Lung microvascular endothelial cell (primary cell): ENCODE data around the gene NISCH. TPM values are rescaled to one million over a fixed set of nuclear protein-coding genes. Genes with fewer than 3 reads are reported as not detected.
A peak's percentile ranks its signal among the peaks of the same experiment; 100 is the strongest.

ENCODE experiments used
- DNase-seq, 2 donors: peaks; one replicate each; pipeline versions ENCODE4 v3.0.0 to v3.0.0-alpha.2; 2010; ENCODE audit warnings: low read depth in 2 of 2
- total RNA-seq: library from RNA; depleted of rRNA; stranded (reverse); fragments of >200 nt; gene quantifications from 2 replicates; pipeline ENCODE4 v1.2.1, GENCODE V29; 2014

Gene NISCH
- total RNA-seq, 1 donor from 2014 or later = 38.1 TPM

- DNase-seq = no peak
Observed at GRCh38 chr3:52512727-52513126, 57.3 kb downstream of the NISCH start.

GRCh38 chr3:52513281-52513680 is 57.9 kb downstream of the NISCH start:
- no peak for DNase-seq

- no peak for DNase-seq
Observed at GRCh38 chr3:52514576-52514975, 59.2 kb downstream of the NISCH start.

- no peak for DNase-seq
Observed at GRCh38 chr3:52515192-52515591, 59.8 kb downstream of the NISCH start.

- DNase-seq = no peak
Observed at GRCh38 chr3:52516509-52517195, 61.2 kb downstream of the NISCH start.

GRCh38 chr3:52517796-52518722 is 62.7 kb downstream of the NISCH start:
- no peak for DNase-seq

GRCh38 chr3:52518723-52519444 is 63.5 kb downstream of the NISCH start:
- DNase-seq = no peak

GRCh38 chr3:52519445-52520140 is 64.2 kb downstream of the NISCH start:
- no peak for DNase-seq

- no peak for DNase-seq
Observed at GRCh38 chr3:52520141-52520667, 64.8 kb downstream of the NISCH start.

- DNase-seq = no peak
Observed at GRCh38 chr3:52520716-52521487, 65.5 kb downstream of the NISCH start.

GRCh38 chr3:52521488-52521824 is 66.1 kb downstream of the NISCH start:
- DNase-seq = no peak

- DNase-seq = no peak
Observed at GRCh38 chr3:52521881-52522650, 66.7 kb downstream of the NISCH start.

GRCh38 chr3:52522651-52523251 is 67.3 kb downstream of the NISCH start:
- DNase-seq = no peak

GRCh38 chr3:52523386-52524257 is 68.2 kb downstream of the NISCH start:
- no peak for DNase-seq

GRCh38 chr3:52524258-52524751 is 68.9 kb downstream of the NISCH start:
- no peak for DNase-seq

GRCh38 chr3:52524752-52525679 is 69.6 kb downstream of the NISCH start:
- peak; percentile 66 to 79 for DNase-seq
